Fibroblast of lung (primary cell): ENCODE measurements around the gene ZNF639. TPM values are rescaled to one million over a fixed set of nuclear protein-coding genes. Genes with fewer than 3 reads are reported as not detected.

Experiments used
- DNase-seq, 2 donors: peaks; one replicate each; pipeline versions ENCODE4 v3.0.0 to v3.0.0-alpha.2; 2010; ENCODE audit warnings: low read depth in 2 of 2
- H2AFZ ChIP-seq: 2 replicates; pipeline ENCODE4 v1.5.1; 2012; ENCODE audit warnings: low read length, control low read depth, inconsistent platforms
- H3K27ac ChIP-seq: 2 replicates; pipeline ENCODE4 v1.5.1; 2011; ENCODE audit warnings: low read length, control low read depth; ENCODE audit not compliant: insufficient read depth
- H3K27me3 ChIP-seq: 2 replicates; pipeline ENCODE4 v1.5.1; 2011; ENCODE audit warnings: mild to moderate bottlenecking, low read length; ENCODE audit not compliant: control insufficient read depth, insufficient read depth
- H3K36me3 ChIP-seq: 2 replicates; pipeline ENCODE4 v1.5.1; 2011; ENCODE audit warnings: low read length; ENCODE audit not compliant: control insufficient read depth, insufficient read depth
- H3K4me1 ChIP-seq: 2 replicates; pipeline ENCODE4 v1.5.1; 2011; ENCODE audit warnings: low read length; ENCODE audit not compliant: control insufficient read depth, insufficient read depth; ENCODE audit errors: extremely low read depth
- H3K4me2 ChIP-seq: 2 replicates; pipeline ENCODE4 v1.5.1; 2011; ENCODE audit warnings: low read length, control low read depth; ENCODE audit not compliant: insufficient read depth; ENCODE audit errors: extremely low read depth
- H3K4me3 ChIP-seq, 4 experiments: fragments of 200-600 bp in 1 of 4; sonication (generic) in 1 of 4; replicated peaks in 1 of 4; 2 replicates each; pipeline ENCODE4 v1.5.1; 2011 to 2016; ENCODE audit warnings: low read length in 4 of 4, low read depth in 3 of 4, mild to moderate bottlenecking in 3 of 4, control low read depth in 2 of 4, inconsistent platforms in 1 of 4, mixed read lengths in 1 of 4; ENCODE audit not compliant: insufficient read depth in 1 of 4; ENCODE audit errors: control extremely low read depth in 1 of 4
- H3K79me2 ChIP-seq: 2 replicates; pipeline ENCODE4 v1.5.1; 2012; ENCODE audit warnings: mild to moderate bottlenecking, low read length, inconsistent platforms; ENCODE audit not compliant: control insufficient read depth, insufficient read depth
- H3K9ac ChIP-seq: 2 replicates; pipeline ENCODE4 v1.5.1; 2011; ENCODE audit warnings: mild to moderate bottlenecking, low read length, control low read depth; ENCODE audit not compliant: insufficient read depth
- H3K9me3 ChIP-seq: 2 replicates; pipeline ENCODE4 v1.5.1; 2012; ENCODE audit warnings: low read depth, low read length; ENCODE audit not compliant: control insufficient read depth, insufficient read depth
- H4K20me1 ChIP-seq: 2 replicates; pipeline ENCODE4 v1.5.1; 2011; ENCODE audit warnings: low read length; ENCODE audit not compliant: control insufficient read depth, insufficient read depth; ENCODE audit errors: extremely low read depth
- EZH2 ChIP-seq: IDR thresholded peaks from 2 replicates; pipeline ENCODE4 v1.5.1; 2012; ENCODE audit warnings: low read length, control low read depth, mild to moderate bottlenecking; ENCODE audit errors: missing control alignments
- polyA plus RNA-seq, 2 donors: library from polyadenylated mRNA; depleted of rRNA in 1 of 2; stranded (reverse) in 1 of 2; unstranded in 1 of 2; fragments of >200 nt; gene quantifications; 2 replicates each; pipeline ENCODE4 v1.2.1, GENCODE V29; 2011 to 2012; ENCODE audit warnings: missing spikeins in 1 of 2
- total RNA-seq: library from RNA; depleted of rRNA; stranded (reverse); fragments of >200 nt; gene quantifications from 2 replicates; pipeline ENCODE4 v1.2.1, GENCODE V29; 2014
- TF ChIP-seq, protein P1 (sequence below), 2 donors: IDR thresholded peaks in 1 of 2; conservative IDR thresholded peaks in 1 of 2; 1 replicate in 1 of 2; 2 replicates in 1 of 2; pipeline ENCODE4 v1.5.1; 2011 to 2012; ENCODE audit warnings: low read length in 2 of 2, control low read depth in 1 of 2, inconsistent platforms in 1 of 2, low read depth in 1 of 2, mild to moderate bottlenecking in 1 of 2

Gene ZNF639
- total and polyA plus RNA-seq, 2 donors (not counting 1 experiment from before 2014, with no cell fraction given), result 28.4 to 41.1 TPM

DNA sequence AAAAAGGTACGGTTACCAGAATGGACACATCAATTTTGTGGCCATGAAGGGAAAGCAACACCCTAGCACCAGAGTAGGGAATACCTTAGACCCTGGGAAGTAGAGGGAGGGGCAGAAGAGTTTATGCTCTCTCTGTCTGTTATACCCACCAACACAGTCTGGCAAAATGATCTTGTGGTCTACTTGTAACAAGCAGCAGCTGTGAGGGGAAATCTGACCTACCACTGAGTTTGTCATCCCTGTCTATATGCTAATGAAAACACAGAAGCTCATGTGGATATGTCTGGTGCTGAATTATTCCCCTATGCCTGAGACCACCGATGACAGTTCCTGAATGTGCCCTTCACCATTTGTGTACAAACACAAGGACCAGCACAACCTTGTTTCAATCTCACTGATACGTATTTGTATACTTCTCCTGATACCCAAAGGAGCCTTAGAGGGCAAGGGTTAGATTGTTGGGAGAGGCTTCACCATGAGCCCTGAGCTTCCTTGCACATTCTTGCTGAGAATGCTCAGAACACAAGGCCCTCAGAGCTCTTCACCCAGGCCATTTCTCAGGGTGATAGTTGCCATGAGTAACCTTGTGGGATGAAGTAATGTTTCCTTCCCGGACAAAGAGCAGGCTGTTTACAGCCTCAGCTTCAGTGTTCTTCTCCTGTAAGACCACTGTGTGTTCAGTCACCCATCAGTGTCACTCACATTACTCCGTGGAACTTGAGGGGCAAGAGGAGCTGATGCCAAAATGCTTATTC, 24.7 kb upstream of the ZNF639 start:
- Histone ChIP-seq H3K9ac (no peak overlapping the region), H3K4me1 (no peaks in the 10 kb centered on the region), H3K9me3 (no peaks in the 10 kb centered on the region), H3K27ac (no peak overlapping the region), H3K27me3 (no peaks in the 10 kb centered on the region), H3K4me3 (no peak overlapping the region), H3K79me2 (no peaks in the 10 kb centered on the region), H4K20me1 (no peaks in the 10 kb centered on the region), H3K36me3 (no peaks in the 10 kb centered on the region), H2AFZ (no peak overlapping the region), H3K4me2 (no peak overlapping the region)
- TF ChIP-seq EZH2, result no peak
- TF ChIP-seq, protein P1, sequence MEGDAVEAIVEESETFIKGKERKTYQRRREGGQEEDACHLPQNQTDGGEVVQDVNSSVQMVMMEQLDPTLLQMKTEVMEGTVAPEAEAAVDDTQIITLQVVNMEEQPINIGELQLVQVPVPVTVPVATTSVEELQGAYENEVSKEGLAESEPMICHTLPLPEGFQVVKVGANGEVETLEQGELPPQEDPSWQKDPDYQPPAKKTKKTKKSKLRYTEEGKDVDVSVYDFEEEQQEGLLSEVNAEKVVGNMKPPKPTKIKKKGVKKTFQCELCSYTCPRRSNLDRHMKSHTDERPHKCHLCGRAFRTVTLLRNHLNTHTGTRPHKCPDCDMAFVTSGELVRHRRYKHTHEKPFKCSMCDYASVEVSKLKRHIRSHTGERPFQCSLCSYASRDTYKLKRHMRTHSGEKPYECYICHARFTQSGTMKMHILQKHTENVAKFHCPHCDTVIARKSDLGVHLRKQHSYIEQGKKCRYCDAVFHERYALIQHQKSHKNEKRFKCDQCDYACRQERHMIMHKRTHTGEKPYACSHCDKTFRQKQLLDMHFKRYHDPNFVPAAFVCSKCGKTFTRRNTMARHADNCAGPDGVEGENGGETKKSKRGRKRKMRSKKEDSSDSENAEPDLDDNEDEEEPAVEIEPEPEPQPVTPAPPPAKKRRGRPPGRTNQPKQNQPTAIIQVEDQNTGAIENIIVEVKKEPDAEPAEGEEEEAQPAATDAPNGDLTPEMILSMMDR (conservative IDR thresholded peaks at IDR 0.05 in 1 of 2, IDR thresholded peaks at IDR 0.05 in 1 of 2; ENCODE audit: low read depth in 1 of 2, low read length in 2 of 2), result no peak
- peak in 1 of 2 donors; percentile 21 for DNase-seq

DNA sequence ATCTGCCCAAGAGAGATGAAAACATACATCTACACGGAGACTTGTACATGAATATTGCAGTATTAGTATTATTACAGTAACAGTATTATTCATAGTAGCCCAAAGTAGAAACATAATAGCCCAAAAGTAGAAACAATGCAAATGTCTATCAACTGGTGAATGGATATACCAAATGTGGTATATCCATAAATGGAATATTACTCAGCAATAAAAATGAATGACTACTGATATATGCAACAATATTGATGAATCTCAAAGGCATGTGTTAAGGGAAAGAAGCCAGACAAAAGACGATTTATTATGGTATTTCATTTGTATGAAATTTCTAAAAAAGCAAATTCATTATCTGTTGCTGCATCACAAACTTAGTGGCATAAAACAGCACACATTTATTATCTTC, 23.5 kb upstream of the ZNF639 start:
- TF ChIP-seq, protein P1 (conservative IDR thresholded peaks at IDR 0.05 in 1 of 2, IDR thresholded peaks at IDR 0.05 in 1 of 2; ENCODE audit: low read depth in 1 of 2, low read length in 2 of 2), result no peak
- TF ChIP-seq EZH2, result no peak
- no peaks in the 10 kb centered on the region for H3K36me3 ChIP-seq
- H3K9ac ChIP-seq, result no peak overlapping the region
- H3K27me3 ChIP-seq, result no peaks in the 10 kb centered on the region
- no peak overlapping the region for H3K4me2 ChIP-seq
- H3K27ac ChIP-seq, result no peak overlapping the region
- H3K4me1 ChIP-seq, result no peaks in the 10 kb centered on the region
- no peak overlapping the region for H2AFZ ChIP-seq
- H3K79me2 ChIP-seq, result no peaks in the 10 kb centered on the region
- DNase-seq, result no peak
- no peaks in the 10 kb centered on the region for H4K20me1 ChIP-seq
- no peaks in the 10 kb centered on the region for H3K9me3 ChIP-seq
- no peak overlapping the region for H3K4me3 ChIP-seq

DNA sequence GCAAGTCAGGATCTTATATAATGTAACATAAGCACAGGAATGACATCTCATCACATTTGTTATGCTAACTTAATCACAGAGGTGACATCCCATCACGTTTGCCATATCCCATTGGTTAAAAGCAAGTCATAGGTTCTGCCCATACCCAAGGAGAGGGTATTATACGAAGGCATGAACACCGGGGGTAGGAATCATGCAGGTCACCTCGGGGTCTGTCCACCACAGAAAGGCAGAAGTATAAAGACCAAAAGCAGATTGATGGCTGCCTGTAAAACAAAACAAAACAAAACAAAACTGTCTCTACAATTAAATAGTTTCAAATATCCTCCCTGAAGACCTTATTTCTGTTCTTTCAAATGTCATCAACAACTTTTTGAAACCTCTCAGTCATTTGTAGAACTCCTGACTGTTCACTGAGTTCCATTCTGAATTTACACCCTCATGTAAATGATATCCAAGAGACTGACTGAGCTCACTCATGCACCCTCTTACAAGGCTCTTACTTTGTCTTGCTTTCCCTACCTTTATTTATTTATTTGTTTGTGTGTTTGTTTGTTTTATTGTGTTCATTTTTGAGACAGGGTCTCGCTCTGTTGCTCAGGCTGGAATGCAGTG, 22.7 kb upstream of the ZNF639 start:
- Histone ChIP-seq H3K36me3 (no peaks in the 10 kb centered on the region), H3K9ac (no peak overlapping the region), H2AFZ (no peak overlapping the region), H3K4me3 (no peak overlapping the region), H3K27me3 (no peaks in the 10 kb centered on the region), H3K4me1 (no peaks in the 10 kb centered on the region), H3K4me2 (no peak overlapping the region), H4K20me1 (no peaks in the 10 kb centered on the region), H3K9me3 (no peaks in the 10 kb centered on the region), H3K27ac (no peak overlapping the region), H3K79me2 (no peaks in the 10 kb centered on the region)
- DNase-seq, result no peak
- TF ChIP-seq EZH2, result no peak
- TF ChIP-seq, protein P1 (conservative IDR thresholded peaks at IDR 0.05 in 1 of 2, IDR thresholded peaks at IDR 0.05 in 1 of 2; ENCODE audit: low read depth in 1 of 2, low read length in 2 of 2), result no peak
